Brain pericyte (primary cell): ENCODE results near the gene ELOF1.
"Not testable (repeated sequence)": the region's sequence is repeated elsewhere in the genome, so short reads cannot be mapped to it uniquely, and the experiment has no call there.

Experiments
- DNase-seq: peaks from one replicate; pipeline ENCODE4 v3.0.0-alpha.2; 2012; ENCODE audit warnings: low read depth, low spot score

Gene ELOF1

GRCh38 chr19:11570039-11570462 is 11.0 kb upstream of the ELOF1 start:
- no peak for DNase-seq

- no peak for DNase-seq
Measured at GRCh38 chr19:11566164-11566563, 7.1 kb upstream of the ELOF1 start.

GRCh38 chr19:11565649-11565980 is 6.6 kb upstream of the ELOF1 start:
- DNase-seq, result not testable (repeated sequence)

- not testable (repeated sequence) for DNase-seq
Measured at GRCh38 chr19:11564082-11564807, 5.2 kb upstream of the ELOF1 start.

GRCh38 chr19:11563532-11563931 is 4.5 kb upstream of the ELOF1 start:
- no peak for DNase-seq

- DNase-seq, result no peak
Measured at GRCh38 chr19:11560404-11561051, 1.5 kb upstream of the ELOF1 start.

- DNase-seq, result no peak
Measured at GRCh38 chr19:11556634-11557420, 2.2 kb downstream of the ELOF1 start.

- no peak for DNase-seq
Measured at GRCh38 chr19:11555246-11555645, 3.8 kb downstream of the ELOF1 start.

- DNase-seq, result no peak
Measured at GRCh38 chr19:11554160-11554559, 4.9 kb downstream of the ELOF1 start.

GRCh38 chr19:11552666-11553372 is 6.2 kb downstream of the ELOF1 start:
- DNase-seq, result no peak

GRCh38 chr19:11551603-11552235 is 7.3 kb downstream of the ELOF1 start:
- DNase-seq, result no peak

GRCh38 chr19:11550265-11550664 is 8.8 kb downstream of the ELOF1 start:
- DNase-seq, result no peak

GRCh38 chr19:11549386-11549953 is 9.6 kb downstream of the ELOF1 start:
- no peak for DNase-seq

- DNase-seq, result no peak
Measured at GRCh38 chr19:11547929-11548700, 10.9 kb downstream of the ELOF1 start.

- no peak for DNase-seq
Measured at GRCh38 chr19:11541238-11541637, 17.8 kb downstream of the ELOF1 start.

GRCh38 chr19:11540645-11541044 is 18.4 kb downstream of the ELOF1 start:
- no peak for DNase-seq

GRCh38 chr19:11539495-11540365 is 19.3 kb downstream of the ELOF1 start:
- DNase-seq, result no peak

- DNase-seq, result no peak
Measured at GRCh38 chr19:11538232-11539036, 20.6 kb downstream of the ELOF1 start, which contains the start of gene CNN1. Gene CNN1, plus strand, starts transcription at chr19:11538851. Its CDS starts 77 bp downstream, at chr19:11538928.
